Stomach smooth muscle (tissue), 2 donors: ENCODE measurements around the gene LDHB.

Source experiments
- H3K27ac ChIP-seq: one replicate; pipeline ENCODE4 v1.7.0; 2013; ENCODE audit warnings: mild to moderate bottlenecking, low read length, inconsistent platforms
- H3K27me3 ChIP-seq, 2 donors: one replicate each; pipeline ENCODE4 v1.7.0; 2013; ENCODE audit warnings: low read length in 2 of 2; ENCODE audit not compliant: insufficient read depth in 2 of 2, control insufficient read depth in 1 of 2
- H3K36me3 ChIP-seq, 2 donors: one replicate each; pipeline ENCODE4 v1.7.0; 2013; ENCODE audit warnings: low read length in 2 of 2; ENCODE audit not compliant: control insufficient read depth in 2 of 2, insufficient read depth in 2 of 2
- H3K4me1 ChIP-seq: one replicate; pipeline ENCODE4 v1.7.0; 2013; ENCODE audit warnings: low read length; ENCODE audit not compliant: control insufficient read depth, insufficient read depth
- H3K4me3 ChIP-seq, 2 donors: one replicate each; pipeline ENCODE4 v1.7.0; 2013; ENCODE audit warnings: low read length in 2 of 2
- H3K9ac ChIP-seq, 2 donors: one replicate each; pipeline ENCODE4 v1.7.0; 2013; ENCODE audit warnings: low read length in 2 of 2, mild to moderate bottlenecking in 1 of 2
- H3K9me3 ChIP-seq, 2 donors: one replicate each; pipeline ENCODE4 v1.7.0; 2013; ENCODE audit warnings: low read length in 2 of 2; ENCODE audit not compliant: control insufficient read depth in 2 of 2
- donor health status: healthy.
- donor health status: Pancreatic carcinoma.

LDHB gene

GRCh38 chr12:21643758-21644157, 13.9 kb downstream of the LDHB start:
- no peaks in the 10 kb centered on the region for H3K9me3 ChIP-seq
- no peaks in the 10 kb centered on the region for H3K4me1 ChIP-seq
- no peak overlapping the region for H3K9ac ChIP-seq
- H3K36me3 ChIP-seq = peaks cover 37 to 57% of the 10 kb centered on the region in 2 donors
- H3K4me3 ChIP-seq = no peak overlapping the region
- H3K27me3 ChIP-seq = no peaks in the 10 kb centered on the region
- H3K27ac ChIP-seq = no peak overlapping the region

- H3K36me3 ChIP-seq = peaks cover 33 to 52% of the 10 kb centered on the region in 2 donors
- no peak overlapping the region for H3K4me3 ChIP-seq
- no peaks in the 10 kb centered on the region for H3K9me3 ChIP-seq
- no peaks in the 10 kb centered on the region for H3K27me3 ChIP-seq
- no peak overlapping the region for H3K27ac ChIP-seq
- H3K9ac ChIP-seq = no peak overlapping the region
- no peaks in the 10 kb centered on the region for H3K4me1 ChIP-seq
Observed at GRCh38 chr12:21642707-21643389, 14.8 kb downstream of the LDHB start.

- Histone ChIP-seq H3K4me1 (no peaks in the 10 kb centered on the region), H3K9me3 (no peaks in the 10 kb centered on the region), H3K36me3 (peaks cover 37 to 39% of the 10 kb centered on the region in 2 donors), H3K27me3 (no peaks in the 10 kb centered on the region), H3K4me3 (no peak overlapping the region), H3K27ac (no peak overlapping the region), H3K9ac (no peak overlapping the region)
Observed at GRCh38 chr12:21638054-21638891, 19.4 kb downstream of the LDHB start.

DNA sequence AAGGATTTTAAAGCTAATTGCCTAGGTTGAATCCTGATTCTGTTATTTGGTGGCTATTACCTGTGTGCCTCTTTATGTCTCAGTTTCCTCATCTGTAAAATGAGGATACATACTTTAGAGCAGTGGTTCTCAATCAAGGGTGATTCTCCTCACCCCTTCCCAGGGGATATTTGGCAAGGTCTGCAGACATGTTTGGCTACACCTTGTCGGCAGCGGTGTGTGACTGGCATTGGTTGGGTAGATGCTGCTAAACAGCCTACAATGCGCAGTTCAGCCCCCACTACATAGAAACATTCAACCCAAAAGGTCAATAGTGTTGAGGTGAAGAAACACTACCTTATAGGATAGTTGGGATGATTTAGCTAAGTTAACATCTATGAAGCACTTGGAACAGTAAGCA, 23.4 kb downstream of the LDHB start:
- Histone ChIP-seq H3K9me3 (no peaks in the 10 kb centered on the region), H3K4me3 (no peak overlapping the region), H3K36me3 (peaks cover 18 to 19% of the 10 kb centered on the region in 2 donors), H3K9ac (no peak overlapping the region), H3K27me3 (no peaks in the 10 kb centered on the region), H3K27ac (no peak overlapping the region), H3K4me1 (no peaks in the 10 kb centered on the region)

GRCh38 chr12:21631367-21631766, 26.3 kb downstream of the LDHB start:
- Histone ChIP-seq H3K27ac (no peak overlapping the region), H3K36me3 (peaks cover 13 to 15% of the 10 kb centered on the region in 2 donors), H3K4me3 (no peak overlapping the region), H3K9ac (no peak overlapping the region), H3K27me3 (no peaks in the 10 kb centered on the region), H3K4me1 (no peaks in the 10 kb centered on the region), H3K9me3 (no peaks in the 10 kb centered on the region)

DNA sequence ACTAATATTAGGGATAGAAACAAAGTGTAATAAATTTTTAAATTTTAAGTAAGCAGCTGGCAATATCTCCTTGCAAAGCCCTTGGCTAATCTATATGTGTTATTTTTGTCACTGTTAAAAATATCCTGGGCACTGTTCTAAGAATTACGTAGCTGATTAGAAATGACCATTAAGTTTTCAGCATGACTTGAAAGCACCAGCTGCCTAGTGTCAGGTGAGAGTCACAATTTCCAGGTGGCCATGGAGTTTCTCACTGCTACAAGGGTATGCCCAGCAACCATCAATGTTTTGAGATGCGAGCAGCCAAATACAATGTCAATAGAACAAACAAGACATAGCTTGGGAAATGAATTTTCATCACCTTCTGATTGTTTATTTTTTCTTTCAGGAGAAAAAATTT, 29.7 kb downstream of the LDHB start:
- Histone ChIP-seq H3K4me3 (no peak overlapping the region), H3K27me3 (no peaks in the 10 kb centered on the region), H3K4me1 (no peaks in the 10 kb centered on the region), H3K9me3 (no peaks in the 10 kb centered on the region), H3K27ac (no peak overlapping the region), H3K36me3 (no peaks in the 10 kb centered on the region), H3K9ac (no peak overlapping the region)

- Histone ChIP-seq H3K9me3 (no peaks in the 10 kb centered on the region), H3K9ac (no peak overlapping the region), H3K27ac (no peak overlapping the region), H3K4me3 (no peak overlapping the region), H3K36me3 (no peaks in the 10 kb centered on the region), H3K27me3 (no peaks in the 10 kb centered on the region), H3K4me1 (no peaks in the 10 kb centered on the region)
Observed at GRCh38 chr12:21618566-21618965, 39.1 kb downstream of the LDHB start.

DNA sequence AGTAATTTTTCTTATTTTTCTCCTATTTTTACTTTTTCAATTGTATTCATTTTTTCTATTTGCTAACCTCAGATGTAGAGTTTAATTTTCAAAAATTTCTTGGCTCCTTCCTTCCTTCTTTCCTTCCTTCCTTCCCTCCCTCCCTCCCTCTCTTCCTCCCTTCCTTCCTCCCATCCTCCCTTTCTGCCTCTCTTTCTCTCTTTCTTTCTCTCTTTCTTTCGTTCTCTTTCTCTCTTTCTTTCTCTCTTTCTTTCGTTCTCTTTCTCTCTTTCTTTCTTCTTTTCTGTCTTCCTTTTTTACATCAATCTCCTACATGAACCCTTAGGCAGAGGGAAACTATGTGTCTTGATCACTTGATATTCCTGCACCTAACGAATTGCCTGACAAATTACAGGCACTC, 40.6 kb downstream of the LDHB start:
- H3K27me3 ChIP-seq = no peaks in the 10 kb centered on the region
- H3K36me3 ChIP-seq = no peaks in the 10 kb centered on the region
- H3K9me3 ChIP-seq = no peaks in the 10 kb centered on the region
- H3K4me1 ChIP-seq = no peaks in the 10 kb centered on the region
- no peak overlapping the region for H3K4me3 ChIP-seq
- H3K27ac ChIP-seq = no peak overlapping the region
- H3K9ac ChIP-seq = no peak overlapping the region

DNA sequence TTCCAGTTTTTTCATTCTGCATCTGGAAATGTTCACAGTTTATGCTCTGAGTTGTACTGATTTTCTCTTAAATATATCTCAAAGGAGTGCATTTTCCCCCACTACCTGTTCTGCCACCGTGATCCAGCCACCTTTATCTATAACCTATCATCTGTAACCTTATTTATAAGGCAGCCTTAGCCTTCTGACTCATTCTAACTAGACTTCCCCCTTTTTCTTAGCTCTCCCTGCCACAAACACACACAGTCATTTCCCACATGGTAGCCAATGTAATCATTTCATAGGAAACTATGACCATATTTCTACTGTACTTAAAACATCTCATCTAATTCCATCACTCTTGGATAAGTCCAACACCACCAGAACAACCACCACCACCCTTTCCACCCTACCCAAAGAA, 42.2 kb downstream of the LDHB start:
- H3K9ac ChIP-seq = no peak overlapping the region
- H3K27ac ChIP-seq = no peak overlapping the region

DNA sequence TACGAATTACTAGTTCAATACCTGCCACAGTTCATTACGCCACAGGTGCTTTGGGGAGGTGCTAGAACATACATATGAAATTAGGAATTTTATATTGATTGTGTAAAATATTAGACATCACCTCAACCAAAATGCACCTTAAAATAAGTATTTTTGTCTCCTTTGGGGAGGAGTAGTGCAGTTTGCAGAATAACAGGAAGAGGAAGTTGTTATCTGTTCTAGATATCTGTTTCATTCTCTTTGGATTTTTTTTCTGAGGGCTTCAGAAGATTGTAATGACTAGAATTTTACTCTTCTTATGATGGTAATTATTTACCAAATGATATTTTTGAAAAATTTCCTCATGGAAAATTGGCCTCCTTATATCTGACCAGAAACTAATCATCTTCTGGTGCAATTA, 43.1 kb downstream of the LDHB start:
- no peaks in the 10 kb centered on the region for H3K27me3 ChIP-seq
- H3K27ac ChIP-seq = no peak overlapping the region
- no peaks in the 10 kb centered on the region for H3K9me3 ChIP-seq
- H3K9ac ChIP-seq = no peak overlapping the region
- H3K36me3 ChIP-seq = no peaks in the 10 kb centered on the region
- no peaks in the 10 kb centered on the region for H3K4me1 ChIP-seq
- H3K4me3 ChIP-seq = no peak overlapping the region

More for the DNA sequence above, 42.2 kb downstream of the LDHB start:
- H3K36me3 ChIP-seq = no peaks in the 10 kb centered on the region
- no peaks in the 10 kb centered on the region for H3K9me3 ChIP-seq
- H3K4me1 ChIP-seq = no peaks in the 10 kb centered on the region
- H3K27me3 ChIP-seq = no peaks in the 10 kb centered on the region
- no peak overlapping the region for H3K4me3 ChIP-seq

GRCh38 chr12:21613931-21614330, 43.7 kb downstream of the LDHB start:
- Histone ChIP-seq H3K9ac (no peak overlapping the region), H3K27me3 (no peaks in the 10 kb centered on the region), H3K27ac (no peak overlapping the region), H3K9me3 (no peaks in the 10 kb centered on the region), H3K4me3 (no peak overlapping the region), H3K4me1 (no peaks in the 10 kb centered on the region), H3K36me3 (no peaks in the 10 kb centered on the region)
